C4-2B (cell line): ENCODE results near the gene CYCS.

Experiments used
- CTCF ChIP-seq: fragments of 450-650 bp; conservative IDR thresholded peaks from 2 replicates; pipeline ENCODE4 v1.5.1; 2017; ENCODE audit warnings: mild to moderate bottlenecking
- ZFX ChIP-seq: fragments of 450-650 bp; IDR thresholded peaks from 2 replicates; pipeline ENCODE4 v1.6.1; 2017

- TF ChIP-seq CTCF (no peak), ZFX (no peak)
Observed at GRCh38 chr7:25121599-25121998, 3.5 kb downstream of the CYCS start.
